DND-41 (cell line): ENCODE data around the gene CHN2.

Source experiments
- ATAC-seq: fragments of 200-7000 bp; cut with Tn5 transposase; 3 replicates; pipeline ENCODE4 v1.9.1; 2021; ENCODE audit warnings: low read depth; ENCODE audit not compliant: insufficient read depth
- DNase-seq: peaks from one replicate; pipeline ENCODE4 v3.0.0-alpha.2; 2020
- H2AFZ ChIP-seq: 2 replicates; pipeline ENCODE4 v1.6.0; 2012; ENCODE audit warnings: low read depth, low read length
- H3K27ac ChIP-seq: 2 replicates; pipeline ENCODE4 v1.5.1; 2012; ENCODE audit warnings: low read length, inconsistent platforms
- H3K27me3 ChIP-seq: fragments of 200-600 bp; sonication (generic); 2 replicates; pipeline ENCODE4 v1.6.0; 2012; ENCODE audit warnings: low read length, mild to moderate bottlenecking, inconsistent platforms; ENCODE audit not compliant: insufficient read depth, poor library complexity
- H3K36me3 ChIP-seq: 2 replicates; pipeline ENCODE4 v1.5.1; 2012; ENCODE audit warnings: low read length, inconsistent platforms; ENCODE audit not compliant: insufficient read depth
- H3K4me1 ChIP-seq: 2 replicates; pipeline ENCODE4 v1.5.1; 2012; ENCODE audit warnings: mild to moderate bottlenecking, low read length; ENCODE audit not compliant: insufficient read depth
- H3K4me2 ChIP-seq: 2 replicates; pipeline ENCODE4 v1.6.0; 2012; ENCODE audit warnings: mild to moderate bottlenecking, moderate library complexity, low read length, inconsistent platforms; ENCODE audit not compliant: insufficient read depth
- H3K4me3 ChIP-seq, 2 experiments: fragments of 200-600 bp in 1 of 2; shearing (Covaris generic) in 1 of 2; 2 replicates each; pipeline ENCODE4 v1.5.1; 2012 to 2016; ENCODE audit warnings: inconsistent platforms in 2 of 2, low read length in 2 of 2, mild to moderate bottlenecking in 2 of 2, low read depth in 1 of 2, moderate library complexity in 1 of 2
- H3K79me2 ChIP-seq: 2 replicates; pipeline ENCODE4 v1.6.0; 2012; ENCODE audit warnings: low read length, inconsistent platforms; ENCODE audit not compliant: insufficient read depth
- H3K9ac ChIP-seq: 2 replicates; pipeline ENCODE4 v1.6.0; 2012; ENCODE audit warnings: low read depth, mild to moderate bottlenecking, inconsistent platforms, low read length, moderate library complexity
- H3K9me3 ChIP-seq: 2 replicates; pipeline ENCODE4 v1.5.1; 2012; ENCODE audit warnings: low read length, moderate library complexity, mild to moderate bottlenecking, inconsistent platforms; ENCODE audit not compliant: insufficient read depth, severe bottlenecking
- H4K20me1 ChIP-seq: 2 replicates; pipeline ENCODE4 v1.6.0; 2012; ENCODE audit warnings: low read length; ENCODE audit not compliant: insufficient read depth
- CTCF ChIP-seq: IDR thresholded peaks from 2 replicates; pipeline ENCODE4 v1.5.1; 2012; ENCODE audit warnings: borderline replicate concordance, low read length, moderate library complexity, mild to moderate bottlenecking; ENCODE audit not compliant: poor library complexity, severe bottlenecking; ENCODE audit errors: extremely low read depth
- EZH2 ChIP-seq: IDR thresholded peaks from 3 replicates; pipeline ENCODE4 v1.6.1; 2012; ENCODE audit warnings: borderline replicate concordance, low read depth, mild to moderate bottlenecking, moderate library complexity, low read length, inconsistent platforms; ENCODE audit not compliant: severe bottlenecking

Gene CHN2

DNA sequence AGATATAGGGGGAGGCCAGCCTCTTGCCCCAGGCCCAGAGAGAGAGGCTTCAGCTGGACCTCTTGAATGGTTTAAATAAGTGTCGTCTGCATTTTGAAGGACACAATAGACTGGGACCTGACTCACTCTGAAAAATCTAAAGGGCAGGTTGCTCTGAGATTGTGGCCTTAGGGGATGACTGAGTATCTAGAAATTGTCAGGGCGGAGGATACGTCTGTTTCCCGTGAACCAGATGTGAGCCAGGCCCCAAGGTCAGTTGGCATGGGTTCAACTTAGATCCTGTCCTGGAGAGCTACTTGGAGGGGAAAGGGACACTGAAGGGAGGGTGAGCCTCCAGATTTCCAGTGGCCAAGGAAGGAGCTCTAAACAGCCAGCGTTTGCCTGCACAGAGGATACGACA, 110.2 kb downstream of the CHN2 start:
- no peaks in the 10 kb centered on the region for H3K4me1 ChIP-seq
- no peak for TF ChIP-seq CTCF
- TF ChIP-seq EZH2, result no peak
- H3K27me3 ChIP-seq, result no peaks in the 10 kb centered on the region
- H3K27ac ChIP-seq, result no peak overlapping the region
- no peak overlapping the region for H3K9ac ChIP-seq
- no peaks in the 10 kb centered on the region for H4K20me1 ChIP-seq
- DNase-seq (no peak), ATAC-seq (no peak)
- no peaks in the 10 kb centered on the region for H3K36me3 ChIP-seq
- H3K79me2 ChIP-seq, result no peaks in the 10 kb centered on the region
- H2AFZ ChIP-seq, result no peak overlapping the region
- peaks cover 4% of the 10 kb centered on the region for H3K9me3 ChIP-seq
- no peak overlapping the region for H3K4me2 ChIP-seq
- no peak overlapping the region for H3K4me3 ChIP-seq

GRCh38 chr7:29306319-29306991, 111.9 kb downstream of the CHN2 start:
- Histone ChIP-seq H3K27ac (no peak overlapping the region), H3K27me3 (no peaks in the 10 kb centered on the region), H2AFZ (no peak overlapping the region), H3K36me3 (no peaks in the 10 kb centered on the region), H3K4me1 (no peaks in the 10 kb centered on the region), H4K20me1 (no peaks in the 10 kb centered on the region), H3K79me2 (no peaks in the 10 kb centered on the region), H3K4me2 (no peak overlapping the region), H3K9ac (no peak overlapping the region), H3K4me3 (no peak overlapping the region), H3K9me3 (peaks cover 8% of the 10 kb centered on the region)
- ATAC-seq (no peak), DNase-seq (no peak)
- TF ChIP-seq EZH2, result no peak
- no peak for TF ChIP-seq CTCF

- Histone ChIP-seq H3K4me1 (no peaks in the 10 kb centered on the region), H3K36me3 (no peaks in the 10 kb centered on the region), H4K20me1 (no peaks in the 10 kb centered on the region), H3K9me3 (peaks cover 8% of the 10 kb centered on the region), H3K27me3 (no peaks in the 10 kb centered on the region), H3K79me2 (no peaks in the 10 kb centered on the region), H2AFZ (no peak overlapping the region), H3K9ac (no peak overlapping the region), H3K4me2 (no peak overlapping the region), H3K4me3 (no peak overlapping the region), H3K27ac (no peak overlapping the region)
- ATAC-seq (no peak), DNase-seq (no peak)
- TF ChIP-seq EZH2, result no peak
- no peak for TF ChIP-seq CTCF
Observed at GRCh38 chr7:29308424-29308823, 113.8 kb downstream of the CHN2 start.
